22Rv1 (cell line): ENCODE data around the gene RPL3.

Experiments used
- CTCF ChIP-seq: fragments of 450-650 bp; IDR thresholded peaks from 2 replicates; pipeline ENCODE4 v1.5.1; 2017; ENCODE audit warnings: mild to moderate bottlenecking
- ZFX ChIP-seq: fragments of 450-650 bp; IDR thresholded peaks from 2 replicates; pipeline ENCODE4 v1.6.1; 2017; ENCODE audit warnings: antibody characterized with exemption, borderline replicate concordance

- TF ChIP-seq CTCF = no peak
- TF ChIP-seq ZFX = no peak
These were observed 38.3 kb downstream of the RPL3 start for GRCh38 chr22:39281126-39281525.
